RWPE2 (cell line): Measurements from ENCODE around the gene DNAH3.
"Not testable (repeated sequence)": the region's sequence is repeated elsewhere in the genome, so short reads cannot be mapped to it uniquely, and the experiment has no call there.

Experiments
- ATAC-seq: fragments of 200-7000 bp; cut with Tn5 transposase; 3 replicates; pipeline ENCODE4 v1.9.1; 2021; ENCODE audit warnings: low read depth
- DNase-seq: peaks from one replicate; pipeline ENCODE4 v3.0.0-alpha.2; 2020; ENCODE audit warnings: low spot score
- H3K27ac ChIP-seq: fragments of 450-650 bp; 2 replicates; pipeline ENCODE4 v1.5.1; 2017; ENCODE audit warnings: mild to moderate bottlenecking; ENCODE audit not compliant: poor library complexity, severe bottlenecking
- H3K27me3 ChIP-seq: fragments of 250-450 bp; sonication (Bioruptor Pico); 2 replicates; pipeline ENCODE4 v1.5.1; 2021; ENCODE audit warnings: mild to moderate bottlenecking, moderate library complexity; ENCODE audit not compliant: insufficient read depth, poor library complexity, severe bottlenecking
- H3K36me3 ChIP-seq: fragments of 250-450 bp; sonication (Bioruptor Pico); 2 replicates; pipeline ENCODE4 v1.5.1; 2020; ENCODE audit warnings: low read depth, mild to moderate bottlenecking, moderate library complexity
- H3K4me1 ChIP-seq: fragments of 250-450 bp; sonication (Bioruptor Pico); 2 replicates; pipeline ENCODE4 v1.5.1; 2021; ENCODE audit warnings: mild to moderate bottlenecking, moderate library complexity; ENCODE audit not compliant: insufficient read depth, poor library complexity, severe bottlenecking
- H3K4me3 ChIP-seq: fragments of 250-450 bp; sonication (Bioruptor Pico); 2 replicates; pipeline ENCODE4 v1.5.1; 2021; ENCODE audit warnings: mild to moderate bottlenecking, moderate library complexity; ENCODE audit not compliant: severe bottlenecking
- H3K9me3 ChIP-seq: fragments of 250-450 bp; sonication (Bioruptor Pico); 2 replicates; pipeline ENCODE4 v1.5.1; 2021; ENCODE audit warnings: mild to moderate bottlenecking, moderate library complexity; ENCODE audit not compliant: severe bottlenecking
- CTCF ChIP-seq: fragments of 450-650 bp; IDR thresholded peaks from one replicate; pipeline ENCODE4 v1.5.1; 2017; ENCODE audit warnings: mild to moderate bottlenecking, moderate library complexity; ENCODE audit not compliant: poor library complexity, severe bottlenecking

DNAH3 gene

GRCh38 chr16:21159281-21159951, 8.8 kb upstream of the DNAH3 start:
- Histone ChIP-seq H3K4me1 (peaks cover 10% of the 10 kb centered on the region), H3K27ac (peak overlapping the region; percentile 20), H3K4me3 (peak overlapping the region; percentile 70), H3K9me3 (no peaks in the 10 kb centered on the region), H3K27me3 (no peaks in the 10 kb centered on the region), H3K36me3 (peaks cover 32% of the 10 kb centered on the region)
- peak; percentile 35; the same call in 1 of the 3 replicates for ATAC-seq
- TF ChIP-seq CTCF, result no peak
- no peak for DNase-seq

DNA sequence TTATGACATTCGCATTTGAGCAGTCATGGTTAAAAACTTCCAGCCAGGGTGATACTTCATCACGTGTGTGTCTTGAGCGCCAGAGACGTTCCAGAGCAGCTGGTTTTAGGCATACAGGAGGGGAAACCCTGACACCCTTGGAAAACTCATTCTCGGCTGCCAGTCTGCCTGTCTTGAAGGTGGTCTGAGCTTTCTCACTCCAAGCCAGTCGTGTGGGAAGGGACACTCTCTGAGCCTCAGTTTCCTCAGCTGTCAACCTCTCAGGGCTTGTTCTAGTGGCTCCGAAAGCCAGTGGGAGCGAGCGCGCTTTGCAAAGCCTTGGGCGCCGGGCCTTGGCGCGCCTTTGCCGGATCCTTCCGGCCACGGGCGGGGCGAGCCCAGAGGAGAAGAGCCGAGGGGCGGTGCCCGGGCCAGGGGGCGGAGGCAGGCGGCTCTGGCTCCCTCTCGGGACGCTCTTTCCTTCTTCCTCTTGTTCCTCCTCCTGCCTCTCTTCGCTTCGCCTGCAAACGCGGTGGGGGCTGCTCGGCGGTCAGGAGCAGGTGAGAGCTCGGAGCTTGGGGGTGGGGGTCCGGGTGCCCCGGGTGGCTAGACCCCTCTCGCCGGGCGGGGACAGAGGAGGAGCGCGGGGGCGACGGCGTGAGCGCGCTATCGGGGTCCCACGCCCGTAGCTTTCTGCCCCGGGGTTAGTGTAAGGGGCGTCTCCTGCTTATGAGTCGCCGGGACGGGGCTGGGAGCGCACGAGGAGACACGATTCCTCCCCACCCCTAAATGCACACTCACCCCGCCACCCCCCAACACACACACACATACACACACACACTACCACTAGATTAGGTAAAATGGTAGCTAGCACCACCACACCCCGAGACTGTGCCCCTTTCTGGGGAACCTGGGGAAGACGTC, 7.8 kb upstream of the DNAH3 start, which contains the start of gene LDAF1:
LDAF1 (plus strand) TSS at position 467 of the 903 bp plus-strand sequence. CDS start 2,509 bp downstream, outside the sequence.
- DNase-seq, result peak; percentile 82
- TF ChIP-seq CTCF, result no peak
- Histone ChIP-seq H3K27me3 (no peaks in the 10 kb centered on the region), H3K4me3 (peak within 1 kb of the TSS; percentile 70), H3K36me3 (peaks cover 30% of the 10 kb centered on the region), H3K27ac (peak within 1 kb of the TSS; percentile 20), H3K4me1 (peaks cover 10% of the 10 kb centered on the region), H3K9me3 (no peaks in the 10 kb centered on the region)
- ATAC-seq, result peak; percentile 94

GRCh38 chr16:21157632-21158031, 7.0 kb upstream of the DNAH3 start:
- no peak overlapping the region for H3K4me3 ChIP-seq
- peaks cover 10% of the 10 kb centered on the region for H3K4me1 ChIP-seq
- ATAC-seq (no peak), DNase-seq (no peak)
- H3K9me3 ChIP-seq, result no peaks in the 10 kb centered on the region
- peaks cover 21% of the 10 kb centered on the region for H3K36me3 ChIP-seq
- no peak for TF ChIP-seq CTCF
- no peaks in the 10 kb centered on the region for H3K27me3 ChIP-seq
- peak overlapping the region; percentile 20 for H3K27ac ChIP-seq

GRCh38 chr16:21156767-21157467, 6.3 kb upstream of the DNAH3 start:
- Histone ChIP-seq H3K36me3 (peaks cover 14% of the 10 kb centered on the region), H3K27me3 (no peaks in the 10 kb centered on the region), H3K9me3 (no peaks in the 10 kb centered on the region), H3K4me3 (no peak overlapping the region), H3K27ac (no peak overlapping the region), H3K4me1 (peaks cover 10% of the 10 kb centered on the region)
- peak; percentile 87 for TF ChIP-seq CTCF
- no peak for DNase-seq
- ATAC-seq, result peak; percentile 28; the same call in 2 of the 3 replicates

GRCh38 chr16:21156011-21156410, 5.4 kb upstream of the DNAH3 start:
- H3K27ac ChIP-seq, H3K9me3 ChIP-seq, H3K4me1 ChIP-seq, DNase-seq, H3K27me3 ChIP-seq, H3K36me3 ChIP-seq, H3K4me3 ChIP-seq, ATAC-seq: not testable (repeated sequence)

GRCh38 chr16:21153124-21153729, 2.6 kb upstream of the DNAH3 start:
- H3K36me3 ChIP-seq, H3K9me3 ChIP-seq, ATAC-seq, H3K27ac ChIP-seq, H3K27me3 ChIP-seq, DNase-seq, H3K4me3 ChIP-seq: not testable (repeated sequence)
- peaks cover 10% of the 10 kb centered on the region for H3K4me1 ChIP-seq
